ENCODE data around the gene ZNF202. TPM values are rescaled to one million over a fixed set of nuclear protein-coding genes. Genes with fewer than 3 reads are reported as not detected.
"Not testable (repeated sequence)": the region's sequence is repeated elsewhere in the genome, so short reads cannot be mapped to it uniquely, and the experiment has no call there.

The ZNF202 gene
- total RNA-seq, 1 donor from 2014 or later = 27.8 TPM

DNA sequence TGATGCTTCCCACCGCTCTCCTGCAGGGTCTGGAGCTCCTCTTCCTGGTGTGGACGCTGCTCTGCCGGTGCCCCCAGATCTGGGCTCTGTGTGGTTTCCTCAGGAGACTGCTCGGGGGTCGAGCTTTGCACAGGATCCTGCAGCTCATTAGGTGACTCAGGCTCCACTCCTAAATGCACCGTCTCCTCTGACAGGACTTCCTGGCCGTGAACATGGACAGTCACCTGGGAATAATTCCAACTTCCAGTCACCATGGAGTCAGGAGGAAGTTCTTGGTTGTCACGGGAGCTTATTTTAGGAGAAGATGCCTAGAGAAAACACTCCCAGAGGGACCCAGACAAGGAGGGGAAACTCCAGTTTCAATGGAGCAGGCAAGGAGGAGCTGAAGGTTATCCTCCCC lies 11.9 kb downstream of the ZNF202 start:
- Mint-ChIP-seq H3K27me3 (no peaks in the 10 kb centered on the region), H3K4me3 (no peak overlapping the region), H3K9me3 (peaks cover 16% of the 10 kb centered on the region), H3K4me1 (no peaks in the 10 kb centered on the region), H3K27ac (no peak overlapping the region), H3K36me3 (ENCODE audit: low read depth) (peaks cover 4% of the 10 kb centered on the region)
- ChIA-PET CTCF (no interaction called here), POLR2A (no interaction called here)
- DNase-seq (no peak), ATAC-seq (ENCODE audit: low read depth) (no peak)
- TF ChIP-seq, protein P1, sequence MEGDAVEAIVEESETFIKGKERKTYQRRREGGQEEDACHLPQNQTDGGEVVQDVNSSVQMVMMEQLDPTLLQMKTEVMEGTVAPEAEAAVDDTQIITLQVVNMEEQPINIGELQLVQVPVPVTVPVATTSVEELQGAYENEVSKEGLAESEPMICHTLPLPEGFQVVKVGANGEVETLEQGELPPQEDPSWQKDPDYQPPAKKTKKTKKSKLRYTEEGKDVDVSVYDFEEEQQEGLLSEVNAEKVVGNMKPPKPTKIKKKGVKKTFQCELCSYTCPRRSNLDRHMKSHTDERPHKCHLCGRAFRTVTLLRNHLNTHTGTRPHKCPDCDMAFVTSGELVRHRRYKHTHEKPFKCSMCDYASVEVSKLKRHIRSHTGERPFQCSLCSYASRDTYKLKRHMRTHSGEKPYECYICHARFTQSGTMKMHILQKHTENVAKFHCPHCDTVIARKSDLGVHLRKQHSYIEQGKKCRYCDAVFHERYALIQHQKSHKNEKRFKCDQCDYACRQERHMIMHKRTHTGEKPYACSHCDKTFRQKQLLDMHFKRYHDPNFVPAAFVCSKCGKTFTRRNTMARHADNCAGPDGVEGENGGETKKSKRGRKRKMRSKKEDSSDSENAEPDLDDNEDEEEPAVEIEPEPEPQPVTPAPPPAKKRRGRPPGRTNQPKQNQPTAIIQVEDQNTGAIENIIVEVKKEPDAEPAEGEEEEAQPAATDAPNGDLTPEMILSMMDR (IDR thresholded peaks at IDR 0.05) = no peak
- intact Hi-C loops (cut with micrococcal nuclease) = loop anchor here (10.0 kb wide), 1 partner anchor 895 kb away; the partner anchor contains the start of gene TBRG1

DNA sequence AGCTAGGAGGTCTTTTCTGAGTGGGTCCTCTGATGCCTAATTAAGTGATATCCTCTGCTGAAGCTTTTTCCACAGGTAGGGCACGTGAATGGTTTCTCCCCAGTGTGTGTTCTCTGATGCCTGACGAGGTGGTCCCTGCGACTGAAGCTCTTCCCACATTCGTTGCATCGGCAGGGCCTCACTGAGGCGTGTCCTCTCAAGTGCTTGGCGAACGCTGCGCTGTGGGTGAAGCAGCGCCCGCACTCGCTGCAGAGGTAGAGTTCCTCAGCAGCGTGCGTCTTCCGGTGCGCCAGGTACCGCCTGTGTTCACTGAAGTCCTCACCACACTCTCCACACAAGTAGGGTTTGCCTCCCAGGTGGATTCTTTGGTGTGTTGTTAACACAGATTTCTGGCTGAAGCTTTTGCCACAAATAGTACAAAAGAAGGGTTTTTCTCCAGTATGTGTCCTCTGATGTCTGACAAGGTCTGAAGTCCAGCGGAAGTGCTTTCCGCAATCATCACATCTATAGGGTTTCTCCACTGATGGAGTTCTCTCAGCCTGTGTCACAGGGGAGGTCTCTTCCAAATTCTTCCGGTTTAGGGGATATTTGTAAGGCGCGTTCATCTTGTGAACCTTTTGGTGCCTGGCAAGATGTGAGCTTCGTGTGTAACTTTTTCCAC lies 15.3 kb downstream of the ZNF202 start:
- ATAC-seq (ENCODE audit: low read depth) (no peak), DNase-seq (no peak)
- POLR2A ChIA-PET = no interaction called here
- TF ChIP-seq, protein P1 (IDR thresholded peaks at IDR 0.05) = no peak
- Mint-ChIP-seq H3K27ac (no peak overlapping the region), H3K4me3 (no peak overlapping the region), H3K27me3 (no peaks in the 10 kb centered on the region), H3K36me3 (ENCODE audit: low read depth) (peaks cover 14% of the 10 kb centered on the region), H3K4me1 (no peaks in the 10 kb centered on the region), H3K9me3 (peaks cover 16% of the 10 kb centered on the region)
- CTCF ChIA-PET = no interaction called here
- intact Hi-C loops (cut with micrococcal nuclease) = no loop called here

DNA sequence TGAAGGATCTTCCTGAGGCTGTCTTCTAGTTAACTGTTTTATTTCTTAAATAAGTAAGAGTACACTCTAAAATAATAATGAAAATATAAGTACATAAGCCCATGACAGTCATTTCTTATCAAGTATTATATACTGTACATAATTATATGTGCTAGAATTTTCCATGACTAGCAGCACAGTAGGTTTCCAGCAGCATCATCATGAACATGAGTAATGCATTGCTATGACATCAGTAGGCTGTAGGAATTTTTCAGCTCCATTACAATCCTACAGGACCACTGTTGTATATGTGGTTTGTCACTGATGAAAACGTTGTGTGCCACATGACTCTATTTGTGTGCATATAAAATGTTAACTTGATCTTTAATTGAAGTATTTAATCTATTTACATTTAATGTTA lies 22.0 kb downstream of the ZNF202 start:
- intact Hi-C loops (cut with micrococcal nuclease) = no loop called here
- H3K4me1 Mint-ChIP-seq = no peaks in the 10 kb centered on the region
- POLR2A ChIA-PET = no interaction called here
- ATAC-seq (ENCODE audit: low read depth) = no peak
- CTCF ChIA-PET = interaction anchor here (1.9 to 2.1 kb wide), 2 partner anchors 9 to 12 kb away, joined by 7 to 8 read pairs; no protein-coding TSS in a partner anchor
- H3K9me3 Mint-ChIP-seq = no peaks in the 10 kb centered on the region
- DNase-seq = no peak
- TF ChIP-seq, protein P1 (IDR thresholded peaks at IDR 0.05) = no peak
- peaks cover 19% of the 10 kb centered on the region for H3K27me3 Mint-ChIP-seq
- H3K27ac Mint-ChIP-seq = no peak overlapping the region
- no peak overlapping the region for H3K4me3 Mint-ChIP-seq
- H3K36me3 Mint-ChIP-seq (ENCODE audit: low read depth) = peaks cover 8% of the 10 kb centered on the region

DNA sequence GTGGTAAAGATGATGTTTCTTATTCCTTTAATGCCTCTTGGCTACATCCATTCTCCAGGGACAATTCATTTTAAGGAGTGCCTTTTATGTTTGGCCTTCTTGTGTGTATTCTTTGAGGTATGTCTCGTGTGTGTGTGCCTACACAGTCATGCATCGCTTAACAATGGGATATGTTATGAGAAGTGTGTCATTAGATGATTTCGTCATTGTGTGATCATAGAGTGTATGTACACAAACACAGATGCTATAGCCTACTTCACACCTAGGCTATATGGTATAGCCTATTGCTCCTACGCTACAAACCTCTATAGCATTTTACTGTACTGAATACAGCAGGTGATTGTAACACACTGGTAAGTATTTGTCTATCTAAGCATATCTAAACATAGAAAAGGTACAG lies 23.0 kb downstream of the ZNF202 start:
- CTCF ChIA-PET = interaction anchor here (1.9 to 2.1 kb wide), 2 partner anchors 8 to 11 kb away, joined by 7 to 8 read pairs; no protein-coding TSS in a partner anchor
- intact Hi-C loops (cut with micrococcal nuclease) = no loop called here

DNA sequence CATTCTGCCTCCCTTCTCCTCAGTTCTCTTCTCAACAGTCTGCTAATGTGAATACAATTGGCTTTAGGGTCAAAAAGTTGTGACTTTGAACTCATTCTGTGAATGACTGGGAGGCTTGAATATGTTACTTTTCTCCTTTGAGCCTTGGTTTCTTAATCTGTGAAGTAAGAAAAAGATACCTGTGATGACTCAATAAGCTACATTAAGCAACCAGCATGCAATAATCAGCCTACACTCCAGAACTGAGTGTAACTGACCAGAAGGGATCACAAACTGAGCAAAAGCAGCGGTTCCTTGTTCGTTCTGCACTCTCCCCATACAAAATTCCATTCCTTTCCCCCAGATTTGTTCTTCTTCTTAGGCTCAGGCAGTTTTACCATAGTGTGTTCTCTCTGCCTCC lies 23.4 kb downstream of the ZNF202 start:
- no peak overlapping the region for H3K4me3 Mint-ChIP-seq
- no peak for DNase-seq
- ATAC-seq (ENCODE audit: low read depth) = no peak
- TF ChIP-seq, protein P1 (IDR thresholded peaks at IDR 0.05) = no peak
- intact Hi-C loops (cut with micrococcal nuclease) = no loop called here
- no peaks in the 10 kb centered on the region for H3K9me3 Mint-ChIP-seq
- peaks cover 24% of the 10 kb centered on the region for H3K27me3 Mint-ChIP-seq
- no peak overlapping the region for H3K27ac Mint-ChIP-seq
- H3K36me3 Mint-ChIP-seq (ENCODE audit: low read depth) = no peaks in the 10 kb centered on the region
- H3K4me1 Mint-ChIP-seq = no peaks in the 10 kb centered on the region
- ChIA-PET POLR2A (no interaction called here), CTCF (interaction anchor here (1.9 kb wide), 1 partner anchor 7 kb away, joined by 7 read pairs; no protein-coding TSS in a partner anchor)

More for the DNA sequence above, 23.0 kb downstream of the ZNF202 start:
- H3K36me3 Mint-ChIP-seq (ENCODE audit: low read depth) = peaks cover under 1% of the 10 kb centered on the region
- H3K27me3 Mint-ChIP-seq = peaks cover 23% of the 10 kb centered on the region
- DNase-seq (no peak), ATAC-seq (ENCODE audit: low read depth) (no peak)
- no peak overlapping the region for H3K27ac Mint-ChIP-seq
- POLR2A ChIA-PET = no interaction called here
- no peaks in the 10 kb centered on the region for H3K9me3 Mint-ChIP-seq
- TF ChIP-seq, protein P1 (IDR thresholded peaks at IDR 0.05) = no peak
- no peaks in the 10 kb centered on the region for H3K4me1 Mint-ChIP-seq
- no peak overlapping the region for H3K4me3 Mint-ChIP-seq

DNA sequence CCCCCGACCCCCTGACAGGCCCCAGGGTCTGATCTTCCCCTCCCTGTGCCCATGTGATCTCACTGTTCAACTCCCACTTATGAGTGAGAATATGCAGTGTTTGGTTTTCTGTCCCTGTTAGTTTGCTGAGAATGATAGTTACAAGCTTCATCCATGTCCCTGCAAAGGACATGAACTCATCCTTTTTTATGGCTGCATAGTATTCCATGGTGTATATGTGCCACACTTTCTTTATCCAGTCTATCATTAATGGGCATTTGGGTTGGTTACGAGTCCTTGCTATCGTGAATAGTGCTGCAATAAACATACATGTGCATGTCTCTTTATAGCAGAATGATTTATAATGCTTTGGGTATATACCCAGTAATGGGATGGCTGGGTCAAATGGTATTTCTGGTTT lies 28.8 kb downstream of the ZNF202 start:
- ATAC-seq (ENCODE audit: low read depth); H3K4me3 Mint-ChIP-seq; H3K4me1 Mint-ChIP-seq; DNase-seq; H3K9me3 Mint-ChIP-seq; intact Hi-C loops (cut with micrococcal nuclease); H3K27ac Mint-ChIP-seq; H3K36me3 Mint-ChIP-seq (ENCODE audit: low read depth); CTCF ChIA-PET; POLR2A ChIA-PET: not testable (repeated sequence)
- peaks cover 25% of the 10 kb centered on the region for H3K27me3 Mint-ChIP-seq

Measured in activated B cell treated with CpG ODN at 0.5 μM for 24 hours (primary cell).